ENCODE results near the gene ENOX1.

Gene ENOX1

GRCh38 chr13:43785650-43786471, 911 bp downstream of the ENOX1 start:
- no peak for DNase-seq (ENCODE audit: low read depth in 2 of 2)

- no peak for DNase-seq (ENCODE audit: low read depth in 2 of 2)
These were observed 1.5 kb downstream of the ENOX1 start for GRCh38 chr13:43785261-43785649.

GRCh38 chr13:43784496-43784895, 2.3 kb downstream of the ENOX1 start:
- no peak for DNase-seq (ENCODE audit: low read depth in 2 of 2)

- no peak for DNase-seq (ENCODE audit: low read depth in 2 of 2)
These were observed 3.0 kb downstream of the ENOX1 start for GRCh38 chr13:43783820-43784219.

- no peak for DNase-seq (ENCODE audit: low read depth in 2 of 2)
These were observed 4.1 kb downstream of the ENOX1 start for GRCh38 chr13:43782686-43783085.

GRCh38 chr13:43780666-43781065, 6.1 kb downstream of the ENOX1 start:
- DNase-seq (ENCODE audit: low read depth in 2 of 2) = no peak

GRCh38 chr13:43776501-43777079, 10.2 kb downstream of the ENOX1 start:
- no peak for DNase-seq (ENCODE audit: low read depth in 2 of 2)

- DNase-seq (ENCODE audit: low read depth in 2 of 2) = no peak
These were observed 10.8 kb downstream of the ENOX1 start for GRCh38 chr13:43776006-43776405.

GRCh38 chr13:43773602-43774001, 13.2 kb downstream of the ENOX1 start:
- DNase-seq (ENCODE audit: low read depth in 2 of 2) = no peak

- no peak for DNase-seq (ENCODE audit: low read depth in 2 of 2)
These were observed 15.9 kb downstream of the ENOX1 start for GRCh38 chr13:43770871-43771270.

- no peak for DNase-seq (ENCODE audit: low read depth in 2 of 2)
These were observed 17.2 kb downstream of the ENOX1 start for GRCh38 chr13:43769529-43769928.

- DNase-seq (ENCODE audit: low read depth in 2 of 2) = no peak
These were observed 19.3 kb downstream of the ENOX1 start for GRCh38 chr13:43767341-43767931.

- DNase-seq (ENCODE audit: low read depth in 2 of 2) = no peak
These were observed 20.0 kb downstream of the ENOX1 start for GRCh38 chr13:43766725-43767124.

- no peak for DNase-seq (ENCODE audit: low read depth in 2 of 2)
These were observed 22.4 kb downstream of the ENOX1 start for GRCh38 chr13:43764349-43764748.

- DNase-seq (ENCODE audit: low read depth in 2 of 2) = no peak
These were observed 23.5 kb downstream of the ENOX1 start for GRCh38 chr13:43763143-43763759.

- DNase-seq (ENCODE audit: low read depth in 2 of 2) = no peak
These were observed 25.0 kb downstream of the ENOX1 start for GRCh38 chr13:43761616-43762315.

GRCh38 chr13:43760257-43760656, 26.5 kb downstream of the ENOX1 start:
- no peak for DNase-seq (ENCODE audit: low read depth in 2 of 2)

- no peak for DNase-seq (ENCODE audit: low read depth in 2 of 2)
These were observed 27.9 kb downstream of the ENOX1 start for GRCh38 chr13:43758834-43759233.

GRCh38 chr13:43757266-43757665, 29.5 kb downstream of the ENOX1 start:
- no peak for DNase-seq (ENCODE audit: low read depth in 2 of 2)

GRCh38 chr13:43755844-43756243, 30.9 kb downstream of the ENOX1 start:
- DNase-seq (ENCODE audit: low read depth in 2 of 2) = no peak

GRCh38 chr13:43751624-43752023, 35.1 kb downstream of the ENOX1 start:
- no peak for DNase-seq (ENCODE audit: low read depth in 2 of 2)

GRCh38 chr13:43749503-43749902, 37.3 kb downstream of the ENOX1 start:
- no peak for DNase-seq (ENCODE audit: low read depth in 2 of 2)

Measured in activated CD4-positive, alpha-beta T cell treated with anti-CD3 and anti-CD28 coated beads for 24 hours (primary cell).